MCF 10A (cell line): ENCODE data around the gene CFB. TPM values are rescaled to one million over a fixed set of nuclear protein-coding genes. Genes with fewer than 3 reads are reported as not detected.
A peak's percentile ranks its signal among the peaks of the same experiment; 100 is the strongest.

Source experiments
- BruUV-seq: library from RNA; stranded (reverse); fragments of 400-500 nt; replicated peaks from 2 replicates; lab custom pipeline; 2021; lab: Mats Ljungman, UMichigan
- CTCF ChIA-PET: fragments of 300-600 bp; sonication (Branson Sonifier 250); formaldehyde crosslinking; extraction: SDS; loops from one replicate; lab custom pipeline; 2021; ENCODE audit warnings: antibody characterized with exemption, inconsistent platforms; lab: Yijun Ruan, JAX
- POLR2A ChIA-PET: fragments of 300-600, 350-650 bp; sonication (Branson Sonifier 250); formaldehyde crosslinking; extraction: SDS; loops from one replicate; lab custom pipeline; 2020; ENCODE audit warnings: antibody characterized with exemption, inconsistent platforms; lab: Yijun Ruan, JAX
- DNase-seq: peaks from one replicate; pipeline ENCODE4 v3.0.0-alpha.2; 2018; ENCODE audit not compliant: unreplicated experiment
- H3K27ac Mint-ChIP-seq: one replicate; pipeline ENCODE4 v1.8.0; 2022; ENCODE audit warnings: mild to moderate bottlenecking, low read depth, mixed read lengths; ENCODE audit not compliant: unreplicated experiment
- H3K27me3 Mint-ChIP-seq: one replicate; pipeline ENCODE4 v1.8.0; 2022; ENCODE audit warnings: mixed read lengths; ENCODE audit not compliant: insufficient read depth, unreplicated experiment
- H3K36me3 Mint-ChIP-seq: one replicate; pipeline ENCODE4 v1.8.0; 2022; ENCODE audit warnings: mild to moderate bottlenecking, moderate library complexity, mixed read lengths; ENCODE audit not compliant: insufficient read depth, unreplicated experiment
- H3K4me1 Mint-ChIP-seq: one replicate; pipeline ENCODE4 v1.8.0; 2022; ENCODE audit warnings: mixed read lengths; ENCODE audit not compliant: insufficient read depth, unreplicated experiment
- H3K4me3 Mint-ChIP-seq: one replicate; pipeline ENCODE4 v1.8.0; 2022; ENCODE audit warnings: mild to moderate bottlenecking, moderate library complexity, mixed read lengths; ENCODE audit not compliant: unreplicated experiment
- H3K9me3 Mint-ChIP-seq: one replicate; pipeline ENCODE4 v1.8.0; 2022; ENCODE audit warnings: mixed read lengths; ENCODE audit not compliant: unreplicated experiment
- intact Hi-C: fragments of 100-400 bp; cut with micrococcal nuclease; formaldehyde crosslinking; loops from 2 replicates; pipeline ENCODE4 v1.14.1; 2022
- total RNA-seq: library from RNA; stranded (reverse); gene quantifications from 2 replicates; pipeline ENCODE4 v1.2.3, GENCODE V29; 2022
- TF ChIP-seq, protein P1 (sequence below): fragments of 200-600 bp; IDR thresholded peaks from one replicate; pipeline ENCODE4 v1.8.0; 2022; ENCODE audit warnings: antibody characterized with exemption, mild to moderate bottlenecking; ENCODE audit not compliant: unreplicated experiment

CFB gene
- total RNA-seq, 1 experiment from 2014 or later: 24.6 TPM

DNA sequence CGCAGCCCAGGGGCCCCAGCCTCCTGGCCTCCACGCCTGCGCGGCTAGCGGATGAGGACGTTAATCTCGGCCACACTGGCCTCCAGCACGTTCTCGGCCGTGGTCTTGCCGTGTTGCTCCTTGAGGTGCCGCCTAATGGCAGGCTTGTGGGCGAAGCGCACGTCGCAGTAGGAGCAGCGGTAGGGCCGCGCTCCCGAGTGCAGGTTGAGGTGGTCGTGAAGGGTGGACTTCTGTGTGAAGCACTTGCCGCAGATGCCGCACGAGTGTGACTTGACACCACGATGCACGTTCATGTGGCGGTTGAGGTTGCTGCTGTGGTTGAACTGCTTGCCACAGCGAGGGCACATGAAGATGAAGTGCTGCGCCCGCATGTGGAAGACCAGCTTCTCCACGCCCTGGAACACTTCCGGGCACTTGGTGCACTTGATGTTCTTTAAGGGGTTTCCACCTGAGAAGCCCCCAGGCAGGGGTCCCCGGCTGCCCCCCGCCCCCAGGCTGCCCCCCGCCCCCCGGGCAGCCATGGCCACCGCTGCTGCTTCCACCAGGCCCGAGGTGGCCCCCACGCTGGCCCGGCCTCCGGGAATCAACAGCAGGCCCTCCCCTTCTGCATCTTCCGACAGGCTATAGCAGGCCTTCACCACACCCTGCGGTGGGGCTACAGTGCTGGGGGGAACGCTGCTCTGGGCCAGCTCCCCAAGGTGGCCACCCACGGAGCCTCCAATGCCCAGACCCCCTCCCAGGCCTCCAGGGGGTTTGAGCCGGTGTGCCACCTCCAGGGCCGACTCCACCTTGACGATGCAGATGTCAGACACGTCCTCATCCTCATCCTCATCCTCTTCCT, 45.8 kb upstream of the CFB start:
- ChIA-PET POLR2A (interaction anchor here (0.6 to 3.1 kb wide), 5 partner anchors 15 to 93 kb away, joined by 3 to 41 read pairs (median 3); partner anchors contain the start of genes LSM2, NELFE and SKIC2), CTCF (interaction anchor here (0.6 to 0.8 kb wide), 2 partner anchors 93 to 362 kb away, joined by 3 read pairs; partner anchors contain the start of gene LSM2)
- Mint-ChIP-seq H3K36me3 (peaks cover 26% of the 10 kb centered on the region), H3K4me3 (peak overlapping the region; percentile 93), H3K9me3 (no peaks in the 10 kb centered on the region), H3K27ac (no peak overlapping the region), H3K4me1 (peaks cover 31% of the 10 kb centered on the region), H3K27me3 (no peaks in the 10 kb centered on the region)
- no peak for DNase-seq
- intact Hi-C loops: no loop called here
- TF ChIP-seq, protein P1, sequence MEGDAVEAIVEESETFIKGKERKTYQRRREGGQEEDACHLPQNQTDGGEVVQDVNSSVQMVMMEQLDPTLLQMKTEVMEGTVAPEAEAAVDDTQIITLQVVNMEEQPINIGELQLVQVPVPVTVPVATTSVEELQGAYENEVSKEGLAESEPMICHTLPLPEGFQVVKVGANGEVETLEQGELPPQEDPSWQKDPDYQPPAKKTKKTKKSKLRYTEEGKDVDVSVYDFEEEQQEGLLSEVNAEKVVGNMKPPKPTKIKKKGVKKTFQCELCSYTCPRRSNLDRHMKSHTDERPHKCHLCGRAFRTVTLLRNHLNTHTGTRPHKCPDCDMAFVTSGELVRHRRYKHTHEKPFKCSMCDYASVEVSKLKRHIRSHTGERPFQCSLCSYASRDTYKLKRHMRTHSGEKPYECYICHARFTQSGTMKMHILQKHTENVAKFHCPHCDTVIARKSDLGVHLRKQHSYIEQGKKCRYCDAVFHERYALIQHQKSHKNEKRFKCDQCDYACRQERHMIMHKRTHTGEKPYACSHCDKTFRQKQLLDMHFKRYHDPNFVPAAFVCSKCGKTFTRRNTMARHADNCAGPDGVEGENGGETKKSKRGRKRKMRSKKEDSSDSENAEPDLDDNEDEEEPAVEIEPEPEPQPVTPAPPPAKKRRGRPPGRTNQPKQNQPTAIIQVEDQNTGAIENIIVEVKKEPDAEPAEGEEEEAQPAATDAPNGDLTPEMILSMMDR: no peak
- BruUV-seq: no TSS peak

DNA sequence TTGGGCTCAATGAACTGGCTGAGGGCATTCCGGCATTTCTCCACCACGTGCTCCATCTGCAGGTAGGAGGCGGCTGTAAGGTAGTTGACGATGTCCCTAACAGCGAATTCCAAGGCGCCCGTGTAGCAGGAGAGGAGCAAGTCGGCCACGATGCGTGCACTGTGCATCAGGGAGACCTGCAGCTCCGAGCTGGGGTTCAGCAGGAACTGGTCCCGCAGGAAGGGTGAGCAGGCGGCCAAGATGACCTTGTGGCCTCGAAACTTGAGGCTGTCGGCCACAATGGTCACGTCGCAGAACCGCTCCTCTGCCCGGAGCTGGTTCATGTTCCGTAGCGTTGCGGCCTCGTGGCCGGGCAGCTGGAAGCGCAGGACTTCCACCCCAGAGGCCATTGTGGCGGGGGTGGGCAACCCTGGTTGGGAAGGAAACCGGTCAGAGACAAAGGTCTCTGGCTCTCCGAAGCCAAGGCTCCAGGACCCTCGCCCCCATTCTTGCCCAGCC, 44.9 kb upstream of the CFB start:
- intact Hi-C loops: no loop called here
- Mint-ChIP-seq H3K4me1 (peaks cover 26% of the 10 kb centered on the region), H3K4me3 (peak overlapping the region; percentile 67), H3K27ac (no peak overlapping the region), H3K9me3 (no peaks in the 10 kb centered on the region), H3K27me3 (no peaks in the 10 kb centered on the region), H3K36me3 (peaks cover 18% of the 10 kb centered on the region)
- ChIA-PET POLR2A (interaction anchor here (0.6 to 2.2 kb wide), 6 partner anchors 16 to 198 kb away, joined by 3 to 7 read pairs (median 4); partner anchors contain the start of genes ABHD16A and LSM2), CTCF (interaction anchor here (0.6 kb wide), 1 partner anchor 95 kb away, joined by 3 read pairs; no protein-coding TSS in a partner anchor)
- DNase-seq: no peak
- TF ChIP-seq, protein P1: no peak
- BruUV-seq: no TSS peak

DNA sequence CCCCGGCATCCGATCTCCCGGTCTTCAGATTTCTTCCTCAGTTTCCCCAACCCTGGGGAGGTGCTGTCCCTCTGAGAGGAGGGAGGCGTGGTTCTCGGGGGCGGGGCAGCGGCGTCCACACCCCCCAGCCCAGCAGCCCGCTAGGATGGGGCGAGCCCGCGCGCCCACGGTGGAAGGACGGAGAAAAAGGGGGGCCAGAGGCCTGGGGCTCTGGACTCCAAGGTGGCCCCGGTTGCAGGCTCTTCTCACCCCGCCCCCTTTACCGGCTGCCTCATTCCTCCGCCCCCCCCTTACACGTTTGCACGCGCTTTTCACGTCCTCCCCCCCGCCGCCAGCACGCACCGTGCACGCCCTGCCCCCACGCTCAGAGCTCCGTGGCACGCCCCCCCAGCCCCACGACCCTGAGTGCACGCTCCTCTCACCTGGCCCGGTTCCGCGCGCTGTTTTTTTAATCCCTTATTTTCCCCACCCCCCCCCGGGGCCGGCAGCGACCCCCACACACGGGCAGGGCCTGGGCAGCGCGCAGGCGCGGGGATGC, 44.4 kb upstream of the CFB start:
- H3K4me1 Mint-ChIP-seq: peaks cover 24% of the 10 kb centered on the region
- peak; percentile 33 for DNase-seq

More for the DNA sequence above, 44.4 kb upstream of the CFB start:
- CTCF ChIA-PET: no interaction called here
- H3K9me3 Mint-ChIP-seq: no peaks in the 10 kb centered on the region
- TF ChIP-seq, protein P1: no peak
- intact Hi-C loops: no loop called here
- POLR2A ChIA-PET: interaction anchor here (1.2 to 2.2 kb wide), 7 partner anchors 21 to 198 kb away, joined by 3 to 9 read pairs (median 5); partner anchors contain the start of genes ABHD16A, DXO and LSM2
- BruUV-seq: no TSS peak
- H3K36me3 Mint-ChIP-seq: peaks cover 15% of the 10 kb centered on the region
- peak overlapping the region; percentile 33 for H3K27ac Mint-ChIP-seq
- H3K4me3 Mint-ChIP-seq: peak overlapping the region; percentile 67
- no peaks in the 10 kb centered on the region for H3K27me3 Mint-ChIP-seq
